IPS-18a (cell line): ENCODE results near the gene TMCO4.

Source experiments
- H3K27ac ChIP-seq: one replicate; pipeline ENCODE4 v1.5.1; 2013; ENCODE audit warnings: low read length
- H3K27me3 ChIP-seq: one replicate; pipeline ENCODE4 v1.6.1; 2013; ENCODE audit warnings: mild to moderate bottlenecking, low read length; ENCODE audit not compliant: control insufficient read depth, insufficient read depth
- H3K36me3 ChIP-seq: one replicate; pipeline ENCODE4 v1.6.1; 2013; ENCODE audit warnings: low read depth, low read length; ENCODE audit not compliant: control insufficient read depth
- H3K4me1 ChIP-seq: one replicate; pipeline ENCODE4 v1.6.1; 2013; ENCODE audit warnings: low read depth, low read length; ENCODE audit not compliant: control insufficient read depth
- H3K4me3 ChIP-seq: one replicate; pipeline ENCODE4 v1.5.1; 2013; ENCODE audit warnings: low read length
- H3K9ac ChIP-seq: one replicate; pipeline ENCODE4 v1.6.1; 2013; ENCODE audit warnings: mild to moderate bottlenecking, low read length, moderate library complexity
- H3K9me3 ChIP-seq: one replicate; pipeline ENCODE4 v1.6.1; 2013; ENCODE audit warnings: low read depth, low read length; ENCODE audit not compliant: control insufficient read depth

The TMCO4 gene

GRCh38 chr1:19657511-19657910 is 142.2 kb downstream of the TMCO4 start:
- H3K36me3 ChIP-seq = no peaks in the 10 kb centered on the region
- no peak overlapping the region for H3K27ac ChIP-seq
- H3K4me3 ChIP-seq = no peak overlapping the region
- no peaks in the 10 kb centered on the region for H3K9me3 ChIP-seq
- peaks cover 5% of the 10 kb centered on the region for H3K4me1 ChIP-seq
- H3K27me3 ChIP-seq = no peaks in the 10 kb centered on the region
- no peak overlapping the region for H3K9ac ChIP-seq

GRCh38 chr1:19656780-19657466 is 142.8 kb downstream of the TMCO4 start:
- no peak overlapping the region for H3K4me3 ChIP-seq
- H3K27me3 ChIP-seq = no peaks in the 10 kb centered on the region
- H3K9me3 ChIP-seq = no peaks in the 10 kb centered on the region
- H3K4me1 ChIP-seq = peaks cover 5% of the 10 kb centered on the region
- no peaks in the 10 kb centered on the region for H3K36me3 ChIP-seq
- no peak overlapping the region for H3K27ac ChIP-seq
- no peak overlapping the region for H3K9ac ChIP-seq

DNA sequence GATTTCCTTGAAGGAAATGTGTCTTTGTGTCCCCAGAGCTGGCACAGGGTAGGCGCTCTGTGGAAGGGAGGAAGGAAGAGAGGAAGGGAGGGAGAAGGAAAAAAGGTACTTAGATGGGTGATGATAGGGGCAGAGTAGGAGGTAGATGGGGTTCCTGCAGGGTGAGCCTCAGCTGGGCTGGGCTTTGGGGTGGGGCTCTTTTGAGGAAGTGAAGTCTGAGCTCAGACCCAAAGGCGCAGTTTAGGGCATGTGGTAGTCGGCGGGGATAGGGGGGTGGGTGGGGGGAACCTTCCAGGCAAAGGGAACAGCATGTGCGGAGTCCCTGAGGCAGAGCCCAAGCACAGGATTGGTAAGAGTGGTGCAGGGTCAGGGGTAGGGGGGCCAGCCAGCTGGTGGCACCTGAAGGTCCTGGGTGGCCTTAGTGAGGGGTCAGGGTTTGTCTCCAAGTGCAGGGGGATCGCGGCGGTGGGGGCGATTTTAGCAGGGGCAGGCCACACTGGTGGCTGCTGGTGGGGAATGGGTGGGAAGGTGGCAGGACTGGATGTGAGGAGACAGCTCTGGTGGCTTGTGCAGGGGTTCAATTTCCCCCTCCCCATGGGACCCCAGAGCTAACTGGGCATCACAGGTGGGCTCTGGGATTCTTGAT is 143.5 kb downstream of the TMCO4 start:
- Histone ChIP-seq H3K9ac (no peak overlapping the region), H3K9me3 (no peaks in the 10 kb centered on the region), H3K4me3 (no peak overlapping the region), H3K36me3 (no peaks in the 10 kb centered on the region), H3K27ac (no peak overlapping the region), H3K4me1 (peaks cover 5% of the 10 kb centered on the region), H3K27me3 (no peaks in the 10 kb centered on the region)

GRCh38 chr1:19655718-19656080 is 144.0 kb downstream of the TMCO4 start:
- H3K36me3 ChIP-seq = no peaks in the 10 kb centered on the region
- H3K27me3 ChIP-seq = no peaks in the 10 kb centered on the region

GRCh38 chr1:19654886-19655717 is 144.6 kb downstream of the TMCO4 start:
- Histone ChIP-seq H3K9me3 (no peaks in the 10 kb centered on the region), H3K4me1 (peaks cover 5% of the 10 kb centered on the region), H3K27me3 (no peaks in the 10 kb centered on the region), H3K9ac (no peak overlapping the region), H3K36me3 (no peaks in the 10 kb centered on the region), H3K4me3 (no peak overlapping the region), H3K27ac (no peak overlapping the region)

More at GRCh38 chr1:19655718-19656080, 144.0 kb downstream of the TMCO4 start:
- H3K9me3 ChIP-seq = no peaks in the 10 kb centered on the region
- no peak overlapping the region for H3K9ac ChIP-seq
- no peak overlapping the region for H3K27ac ChIP-seq
- H3K4me1 ChIP-seq = peaks cover 5% of the 10 kb centered on the region
- H3K4me3 ChIP-seq = no peak overlapping the region

GRCh38 chr1:19654386-19654785 is 145.3 kb downstream of the TMCO4 start:
- no peak overlapping the region for H3K4me3 ChIP-seq
- H3K9me3 ChIP-seq = no peaks in the 10 kb centered on the region
- no peaks in the 10 kb centered on the region for H3K36me3 ChIP-seq
- peaks cover 5% of the 10 kb centered on the region for H3K4me1 ChIP-seq
- H3K9ac ChIP-seq = no peak overlapping the region
- H3K27ac ChIP-seq = no peak overlapping the region
- H3K27me3 ChIP-seq = no peaks in the 10 kb centered on the region

- Histone ChIP-seq H3K9me3 (no peaks in the 10 kb centered on the region), H3K4me1 (peaks cover 5% of the 10 kb centered on the region), H3K27ac (no peak overlapping the region), H3K27me3 (peaks cover 10% of the 10 kb centered on the region), H3K36me3 (no peaks in the 10 kb centered on the region), H3K4me3 (no peak overlapping the region), H3K9ac (no peak overlapping the region)
Observed at GRCh38 chr1:19651141-19651737, 148.5 kb downstream of the TMCO4 start.

- Histone ChIP-seq H3K27me3 (peaks cover 16% of the 10 kb centered on the region), H3K36me3 (no peaks in the 10 kb centered on the region), H3K4me1 (peaks cover 5% of the 10 kb centered on the region), H3K9me3 (no peaks in the 10 kb centered on the region), H3K27ac (no peak overlapping the region), H3K4me3 (no peak overlapping the region), H3K9ac (no peak overlapping the region)
Observed at GRCh38 chr1:19650416-19651140, 149.1 kb downstream of the TMCO4 start.

GRCh38 chr1:19648689-19649088 is 151.0 kb downstream of the TMCO4 start:
- H3K27me3 ChIP-seq = peaks cover 30% of the 10 kb centered on the region
- H3K36me3 ChIP-seq = no peaks in the 10 kb centered on the region
- no peaks in the 10 kb centered on the region for H3K4me1 ChIP-seq
- H3K9ac ChIP-seq = no peak overlapping the region
- H3K9me3 ChIP-seq = no peaks in the 10 kb centered on the region
- H3K4me3 ChIP-seq = no peak overlapping the region
- no peak overlapping the region for H3K27ac ChIP-seq

- peaks cover 35% of the 10 kb centered on the region for H3K27me3 ChIP-seq
- H3K27ac ChIP-seq = no peak overlapping the region
- H3K9ac ChIP-seq = no peak overlapping the region
- H3K4me1 ChIP-seq = no peaks in the 10 kb centered on the region
- H3K36me3 ChIP-seq = no peaks in the 10 kb centered on the region
- H3K4me3 ChIP-seq = no peak overlapping the region
- no peaks in the 10 kb centered on the region for H3K9me3 ChIP-seq
Observed at GRCh38 chr1:19648239-19648638, 151.5 kb downstream of the TMCO4 start.

DNA sequence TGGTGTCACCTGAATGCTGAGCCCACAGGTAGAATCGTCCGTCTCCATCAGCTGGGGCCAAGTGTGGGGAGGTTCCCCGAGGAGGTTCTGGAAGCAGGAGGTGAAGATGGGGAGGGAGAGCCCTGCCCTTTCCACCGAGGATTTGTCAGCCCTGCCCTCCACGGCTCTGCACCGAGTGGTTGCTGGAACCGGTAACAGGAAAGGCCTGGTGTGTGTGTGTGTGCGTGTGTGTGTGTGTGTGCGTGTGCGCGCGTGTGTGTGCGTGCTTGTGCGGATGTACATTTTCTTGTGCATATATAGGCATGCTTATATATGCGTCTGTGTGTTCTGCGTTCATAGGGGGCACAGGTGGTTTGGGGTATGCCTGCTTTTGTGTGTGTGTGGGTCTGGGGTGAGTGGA is 152.1 kb downstream of the TMCO4 start:
- H3K36me3 ChIP-seq = no peaks in the 10 kb centered on the region
- H3K27ac ChIP-seq = no peak overlapping the region

More for the DNA sequence above, 152.1 kb downstream of the TMCO4 start:
- Histone ChIP-seq H3K9ac (no peak overlapping the region), H3K4me3 (no peak overlapping the region), H3K9me3 (no peaks in the 10 kb centered on the region), H3K4me1 (no peaks in the 10 kb centered on the region), H3K27me3 (peaks cover 40% of the 10 kb centered on the region)
